BLaER1 (cell line): ENCODE measurements around the gene BNC2.

ENCODE experiments used
- H3K27ac ChIP-seq: shearing (Covaris generic); formaldehyde crosslinking; 2 replicates; pipeline ENCODE4 v1.8.1; 2022
- H3K27me3 ChIP-seq: shearing (Covaris generic); formaldehyde crosslinking; 2 replicates; pipeline ENCODE4 v1.8.1; 2022
- H3K36me3 ChIP-seq: shearing (Covaris generic); formaldehyde crosslinking; 2 replicates; pipeline ENCODE4 v1.8.1; 2022
- H3K4me1 ChIP-seq: shearing (Covaris generic); formaldehyde crosslinking; 2 replicates; pipeline ENCODE4 v1.8.1; 2022
- H3K4me2 ChIP-seq: shearing (Covaris generic); formaldehyde crosslinking; 2 replicates; pipeline ENCODE4 v1.8.1; 2022
- H3K4me3 ChIP-seq: shearing (Covaris generic); formaldehyde crosslinking; 2 replicates; pipeline ENCODE4 v1.8.1; 2022
- H3K9ac ChIP-seq: shearing (Covaris generic); formaldehyde crosslinking; 2 replicates; pipeline ENCODE4 v1.8.1; 2022
- H3K9me3 ChIP-seq: shearing (Covaris generic); formaldehyde crosslinking; 2 replicates; pipeline ENCODE4 v1.8.1; 2022
- H4K20me1 ChIP-seq: shearing (Covaris generic); formaldehyde crosslinking; 2 replicates; pipeline ENCODE4 v1.8.1; 2022
- Cebpa-rat ChIP-seq: shearing (Covaris generic); IDR thresholded peaks from 2 replicates; pipeline ENCODE4 v1.8.1; 2022

BNC2 gene

DNA sequence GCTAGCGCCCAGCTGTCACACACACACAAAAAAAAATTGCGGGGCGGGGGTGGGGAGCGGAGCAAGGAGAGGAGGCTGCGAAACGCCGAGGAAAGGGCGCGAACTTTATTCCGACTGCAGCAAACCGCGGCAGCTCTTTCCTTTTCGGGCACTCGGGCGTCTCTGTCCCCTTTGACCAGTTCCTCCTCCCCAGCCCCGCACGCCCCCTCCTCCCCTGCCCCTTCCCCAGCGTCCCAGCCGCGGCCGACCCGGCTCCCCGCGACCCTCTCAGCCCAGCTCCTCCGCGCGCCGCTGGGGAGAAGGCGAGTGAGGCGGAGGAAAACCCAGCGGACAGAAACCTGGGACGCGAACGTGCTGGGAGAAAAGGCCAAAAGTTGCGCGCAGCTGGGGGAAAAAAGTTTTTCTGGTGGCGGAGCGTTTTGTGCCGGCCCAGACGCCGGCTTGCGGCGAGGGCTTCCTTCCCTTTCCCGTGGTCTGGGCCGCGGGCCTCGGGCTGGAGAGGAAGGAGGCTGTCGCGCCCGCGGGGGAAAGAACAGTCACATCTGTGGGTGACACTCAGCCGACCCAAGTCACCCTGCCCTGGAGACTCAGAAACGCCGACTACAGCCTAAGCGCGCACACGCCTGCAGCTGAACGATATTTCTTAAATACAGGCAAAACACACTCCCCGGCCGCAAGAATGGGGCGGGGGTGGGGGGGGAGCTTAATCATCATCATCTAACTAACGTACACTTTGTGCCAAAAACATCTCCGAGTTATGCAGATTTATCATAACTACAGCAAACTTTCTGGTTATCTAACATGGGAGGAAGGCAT, 1.1 kb upstream of the BNC2 start:
- Histone ChIP-seq H3K4me2 (peak overlapping the region; percentile 92), H3K36me3 (no peaks in the 10 kb centered on the region), H3K4me3 (peak overlapping the region; percentile 81), H3K4me1 (peaks cover 39% of the 10 kb centered on the region), H3K27ac (peak overlapping the region; percentile 77), H3K27me3 (peaks cover 36% of the 10 kb centered on the region), H4K20me1 (no peaks in the 10 kb centered on the region; the same call in 1 of the 2 replicates), H3K9me3 (peaks cover 3% of the 10 kb centered on the region; the same call in 1 of the 2 replicates), H3K9ac (peak overlapping the region; percentile 77)
- TF ChIP-seq Cebpa-rat: no peak

DNA sequence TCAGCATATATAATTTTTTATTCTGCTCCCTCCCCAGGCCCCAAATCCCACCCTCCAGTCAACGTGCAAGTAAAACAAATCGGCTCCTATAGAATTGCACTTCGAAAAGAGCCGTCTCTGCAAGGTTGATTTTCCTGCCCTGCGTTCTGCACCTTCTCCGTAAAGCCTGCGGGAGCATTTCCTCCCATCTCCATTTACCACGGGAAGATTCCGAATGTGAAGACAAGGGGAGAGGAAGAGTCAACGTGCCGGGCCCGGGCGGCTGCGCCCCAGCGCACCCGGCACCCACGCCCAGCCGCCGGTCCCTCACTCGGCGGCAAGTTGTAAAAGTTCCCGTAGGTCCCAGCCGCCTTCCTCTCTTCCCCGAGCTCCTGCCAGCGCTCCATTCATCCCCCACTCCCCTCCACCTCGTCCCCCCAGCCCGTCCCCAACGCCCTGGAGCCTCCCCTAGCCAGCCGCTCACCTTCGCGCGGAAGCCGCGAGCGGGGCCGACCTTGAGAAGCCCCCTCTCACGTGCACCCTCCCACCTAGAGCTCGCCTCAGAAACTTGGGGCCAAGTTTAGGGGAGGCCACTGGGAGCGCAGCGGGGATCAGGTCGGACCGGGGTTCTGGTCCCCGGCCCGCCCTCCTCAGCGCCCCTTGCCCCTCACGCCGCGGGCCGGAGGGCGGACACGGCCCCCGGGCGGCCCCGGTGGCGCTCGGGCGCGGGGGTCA, 431 bp downstream of the BNC2 start:
- no peaks in the 10 kb centered on the region; the same call in 1 of the 2 replicates for H4K20me1 ChIP-seq
- no peaks in the 10 kb centered on the region for H3K9me3 ChIP-seq
- H3K9ac ChIP-seq: peak overlapping the region; percentile 77
- peak overlapping the region; percentile 92 for H3K4me2 ChIP-seq
- H3K4me3 ChIP-seq: peak overlapping the region; percentile 81
- H3K4me1 ChIP-seq: peaks cover 29% of the 10 kb centered on the region
- no peaks in the 10 kb centered on the region for H3K36me3 ChIP-seq
- peak overlapping the region; percentile 77 for H3K27ac ChIP-seq
- no peak for TF ChIP-seq Cebpa-rat
- peaks cover 36% of the 10 kb centered on the region for H3K27me3 ChIP-seq

DNA sequence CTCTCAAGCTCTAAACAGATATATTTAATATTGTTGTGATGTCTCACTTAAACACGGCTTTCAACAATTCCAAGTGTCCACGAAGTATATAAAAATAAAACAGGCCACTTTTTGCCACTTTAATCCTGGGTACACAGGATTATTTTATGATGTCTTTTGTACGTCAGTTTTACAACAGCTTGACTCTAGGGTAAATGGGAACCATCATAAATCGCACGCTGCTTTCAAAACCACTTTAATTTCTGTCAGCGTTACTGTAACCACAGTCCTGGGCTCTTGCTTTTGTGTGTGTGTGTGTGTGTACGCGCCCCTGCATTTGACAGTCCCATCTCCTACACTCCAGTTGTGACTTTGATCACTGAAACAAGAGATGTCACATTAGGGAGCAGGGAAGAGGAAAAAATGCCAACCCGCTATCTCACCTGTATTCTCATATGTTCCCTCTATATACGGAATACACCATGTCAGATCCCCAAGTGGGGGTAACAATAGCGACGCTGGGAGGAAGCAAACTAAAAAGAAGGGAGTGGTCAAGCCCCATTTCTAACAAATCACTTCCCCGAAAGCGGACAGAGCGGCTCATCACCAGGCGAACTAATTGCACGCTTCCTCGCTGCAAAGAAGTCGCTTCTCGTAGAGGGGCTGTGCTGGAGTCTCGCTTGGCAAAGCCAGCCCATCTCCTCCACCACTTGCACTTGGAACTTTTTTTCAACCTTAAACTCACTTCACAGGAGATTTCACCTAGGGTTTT, 1.2 kb downstream of the BNC2 start:
- Histone ChIP-seq H3K27me3 (peaks cover 36% of the 10 kb centered on the region), H4K20me1 (no peaks in the 10 kb centered on the region; the same call in 1 of the 2 replicates), H3K4me1 (peaks cover 29% of the 10 kb centered on the region), H3K36me3 (no peaks in the 10 kb centered on the region), H3K9me3 (no peaks in the 10 kb centered on the region), H3K4me2 (peak overlapping the region; percentile 92), H3K4me3 (peak overlapping the region; percentile 81), H3K27ac (no peak overlapping the region), H3K9ac (no peak overlapping the region; the same call in 1 of the 2 replicates)
- TF ChIP-seq Cebpa-rat: no peak

DNA sequence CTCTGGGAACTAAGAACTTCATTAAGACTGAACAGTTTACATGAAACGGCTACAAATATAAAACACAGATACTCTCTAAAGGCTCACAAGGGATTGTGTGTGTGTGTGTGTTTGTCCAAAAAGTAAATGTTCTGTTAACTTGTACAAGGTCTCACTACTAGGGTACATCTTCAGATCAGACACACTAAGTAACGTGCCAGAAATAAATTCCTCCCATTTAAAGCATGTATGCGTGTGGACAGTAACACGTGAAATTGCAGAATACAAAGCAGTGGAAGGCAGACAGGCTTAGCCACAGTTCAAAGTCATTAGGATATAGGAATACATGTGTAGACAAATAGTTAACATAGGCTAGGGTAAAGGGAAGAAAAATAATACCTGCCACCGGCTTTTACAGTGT, 1.8 kb downstream of the BNC2 start:
- Histone ChIP-seq H3K36me3 (no peaks in the 10 kb centered on the region), H3K27me3 (peaks cover 36% of the 10 kb centered on the region), H3K4me2 (peak overlapping the region; percentile 92), H3K9ac (no peak overlapping the region), H3K9me3 (no peaks in the 10 kb centered on the region), H3K4me3 (no peak overlapping the region), H3K27ac (no peak overlapping the region), H4K20me1 (no peaks in the 10 kb centered on the region; the same call in 1 of the 2 replicates), H3K4me1 (peaks cover 29% of the 10 kb centered on the region)
- TF ChIP-seq Cebpa-rat: no peak

DNA sequence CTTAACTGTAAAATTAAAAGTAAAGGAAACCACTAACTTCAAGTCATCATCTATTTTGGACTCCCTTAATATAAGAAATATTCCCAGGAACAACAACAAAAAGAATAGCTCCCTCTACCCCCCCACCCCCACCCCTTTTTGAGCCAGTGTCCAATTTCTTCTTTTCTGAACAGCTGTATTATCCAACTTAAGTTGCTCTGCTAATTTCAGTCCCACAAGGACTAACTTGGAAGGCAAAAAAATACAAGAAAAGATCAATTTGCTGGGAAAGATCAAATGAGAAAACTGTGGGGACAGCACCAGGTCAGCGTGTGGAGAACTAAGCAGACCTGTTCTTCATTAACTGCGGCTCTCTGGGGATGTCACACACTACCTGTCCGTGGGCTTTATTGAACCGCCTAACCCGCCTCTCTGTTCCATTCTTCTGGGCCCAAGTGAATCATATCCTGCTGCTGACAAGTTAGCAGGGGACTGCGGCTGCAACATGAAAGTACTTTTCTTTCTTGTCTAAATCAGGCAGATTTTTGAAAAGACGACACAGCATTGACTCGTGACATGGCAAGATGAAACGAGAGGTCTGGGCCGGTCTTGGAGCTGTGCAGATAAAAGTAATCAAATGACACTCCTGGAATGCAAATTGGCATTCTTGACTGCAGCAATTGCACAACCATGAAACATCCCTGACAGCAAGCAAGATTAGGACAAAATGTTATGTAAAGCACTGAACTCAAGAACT, 2.7 kb downstream of the BNC2 start:
- no peak overlapping the region for H3K4me3 ChIP-seq
- H3K9me3 ChIP-seq: no peaks in the 10 kb centered on the region
- H3K9ac ChIP-seq: no peak overlapping the region
- peaks cover 36% of the 10 kb centered on the region for H3K27me3 ChIP-seq
- no peaks in the 10 kb centered on the region; the same call in 1 of the 2 replicates for H4K20me1 ChIP-seq
- no peak for TF ChIP-seq Cebpa-rat
- H3K27ac ChIP-seq: no peak overlapping the region
- peak overlapping the region; percentile 32 for H3K4me2 ChIP-seq
- no peaks in the 10 kb centered on the region for H3K36me3 ChIP-seq
- H3K4me1 ChIP-seq: peaks cover 29% of the 10 kb centered on the region

DNA sequence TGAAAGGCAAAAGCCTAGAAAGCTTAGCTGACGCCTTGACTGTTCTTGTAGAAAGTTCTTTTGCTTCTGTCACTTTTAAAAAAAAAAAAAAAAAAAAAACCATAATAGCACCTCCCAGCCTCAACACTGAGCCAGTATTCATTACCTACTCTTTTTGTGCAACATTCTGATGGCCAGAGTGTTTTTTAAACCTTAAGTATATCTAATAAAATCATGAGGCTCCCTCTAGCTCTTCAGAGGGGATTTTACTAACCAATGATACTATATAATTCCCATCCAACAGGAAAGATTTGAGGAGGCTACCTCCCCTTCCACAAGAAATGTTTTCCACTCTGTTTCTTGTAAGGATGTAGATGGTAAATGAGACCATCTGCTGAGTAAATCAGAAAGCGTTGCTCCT, 3.9 kb downstream of the BNC2 start:
- H3K27ac ChIP-seq: no peak overlapping the region
- H3K4me2 ChIP-seq: no peak overlapping the region
- no peak overlapping the region for H3K4me3 ChIP-seq
- no peak for TF ChIP-seq Cebpa-rat
- H4K20me1 ChIP-seq: no peaks in the 10 kb centered on the region; the same call in 1 of the 2 replicates
- no peaks in the 10 kb centered on the region for H3K9me3 ChIP-seq
- peaks cover 20% of the 10 kb centered on the region for H3K4me1 ChIP-seq
- H3K36me3 ChIP-seq: no peaks in the 10 kb centered on the region
- H3K9ac ChIP-seq: no peak overlapping the region
- peaks cover 36% of the 10 kb centered on the region for H3K27me3 ChIP-seq

DNA sequence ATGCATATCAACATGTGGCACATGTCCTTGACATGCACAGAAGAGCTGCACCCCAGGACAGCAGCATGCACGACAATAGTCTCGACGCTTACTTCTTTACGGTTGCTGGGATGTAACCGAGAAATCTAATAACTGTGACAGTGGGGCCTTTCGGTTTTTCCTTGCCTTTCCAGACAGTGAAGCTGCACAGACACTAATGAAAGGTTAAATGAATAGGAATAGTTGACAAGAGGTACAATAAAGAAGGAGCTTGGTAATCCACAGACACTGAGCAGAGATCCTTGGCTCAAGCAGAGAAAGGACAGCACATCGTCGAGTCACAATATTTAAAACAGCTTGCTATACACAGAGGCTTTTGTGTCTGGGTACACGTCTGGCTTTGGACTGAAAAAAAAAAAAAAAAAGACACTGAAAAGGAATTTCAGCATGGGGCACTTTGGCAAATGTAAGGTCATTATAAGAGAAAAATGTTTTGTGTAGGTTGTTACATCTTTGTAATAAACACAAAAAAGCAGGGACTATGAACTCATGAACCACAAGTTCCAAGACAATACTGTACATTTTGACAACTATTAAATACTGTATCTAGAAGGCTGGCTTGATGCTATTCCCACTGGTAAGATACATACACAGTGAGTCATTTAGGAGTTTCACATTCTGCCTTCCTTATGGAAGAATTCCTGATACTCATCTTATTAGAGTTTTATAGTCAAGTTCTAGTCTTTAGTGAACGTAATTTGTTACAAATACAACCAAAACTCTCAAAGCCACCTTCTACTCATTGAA, 5.6 kb downstream of the BNC2 start:
- no peak for TF ChIP-seq Cebpa-rat
- no peak overlapping the region for H3K4me2 ChIP-seq
- H4K20me1 ChIP-seq: no peaks in the 10 kb centered on the region; the same call in 1 of the 2 replicates
- H3K4me1 ChIP-seq: peaks cover 20% of the 10 kb centered on the region
- no peaks in the 10 kb centered on the region for H3K36me3 ChIP-seq
- H3K9ac ChIP-seq: no peak overlapping the region
- H3K27ac ChIP-seq: no peak overlapping the region
- no peaks in the 10 kb centered on the region for H3K9me3 ChIP-seq
- H3K4me3 ChIP-seq: no peak overlapping the region
- H3K27me3 ChIP-seq: peaks cover 29% of the 10 kb centered on the region

DNA sequence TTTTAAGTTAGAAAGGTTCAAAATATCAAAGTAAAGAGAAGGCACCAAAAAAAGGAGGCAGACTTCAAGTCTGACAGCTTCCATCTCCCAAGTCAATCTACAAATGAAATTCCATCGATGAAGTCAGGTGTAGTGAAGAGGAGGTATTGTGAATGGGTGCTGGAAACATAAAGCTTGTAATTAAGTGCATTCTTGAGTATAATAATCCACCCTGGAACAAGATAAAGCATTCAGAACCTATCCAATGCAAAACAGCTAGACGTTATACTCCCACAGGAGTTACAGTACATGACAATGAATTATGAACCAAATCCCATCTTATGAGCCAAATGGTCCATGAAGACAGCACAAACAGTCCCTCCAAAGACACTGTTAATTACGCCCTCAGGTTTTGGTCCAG, 22.3 kb downstream of the BNC2 start:
- Histone ChIP-seq H3K4me3 (no peak overlapping the region), H3K9me3 (peaks cover 4% of the 10 kb centered on the region; the same call in 1 of the 2 replicates), H4K20me1 (no peaks in the 10 kb centered on the region), H3K4me2 (no peak overlapping the region), H3K27ac (no peak overlapping the region), H3K4me1 (no peaks in the 10 kb centered on the region), H3K9ac (no peak overlapping the region), H3K36me3 (no peaks in the 10 kb centered on the region), H3K27me3 (no peaks in the 10 kb centered on the region)
- no peak for TF ChIP-seq Cebpa-rat

DNA sequence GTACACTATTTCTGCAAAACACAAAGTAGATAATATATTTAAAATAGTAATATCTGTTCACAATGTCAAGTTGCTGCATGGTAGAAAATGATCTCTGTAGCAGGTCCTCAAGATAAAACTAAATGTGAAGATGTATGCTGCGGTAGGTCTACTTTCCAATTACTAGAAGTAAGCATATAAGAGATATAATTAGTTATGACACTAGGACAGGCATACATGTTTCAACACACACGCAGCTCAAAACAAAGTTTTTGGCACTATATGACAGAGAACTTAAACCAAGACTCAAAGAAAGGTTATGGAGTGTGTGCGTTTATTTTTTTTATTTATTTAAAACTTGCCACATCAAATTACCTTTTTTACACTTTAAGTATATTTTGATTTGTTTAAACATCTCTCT, 23.5 kb downstream of the BNC2 start:
- Histone ChIP-seq H3K27ac (no peak overlapping the region), H3K27me3 (no peaks in the 10 kb centered on the region), H3K4me2 (no peak overlapping the region), H3K4me1 (no peaks in the 10 kb centered on the region), H3K9ac (no peak overlapping the region), H3K4me3 (no peak overlapping the region), H3K36me3 (no peaks in the 10 kb centered on the region), H3K9me3 (peaks cover 4% of the 10 kb centered on the region; the same call in 1 of the 2 replicates), H4K20me1 (no peaks in the 10 kb centered on the region)
- TF ChIP-seq Cebpa-rat: no peak
